GM21515 (cell line): ENCODE results near the gene GINS1.

Source experiments
- ATAC-seq: cut with Tn5 transposase; IDR thresholded peaks from one replicate; pipeline ENCODE4 v1.9.1; 2021; ENCODE audit not compliant: unreplicated experiment

Gene GINS1

DNA sequence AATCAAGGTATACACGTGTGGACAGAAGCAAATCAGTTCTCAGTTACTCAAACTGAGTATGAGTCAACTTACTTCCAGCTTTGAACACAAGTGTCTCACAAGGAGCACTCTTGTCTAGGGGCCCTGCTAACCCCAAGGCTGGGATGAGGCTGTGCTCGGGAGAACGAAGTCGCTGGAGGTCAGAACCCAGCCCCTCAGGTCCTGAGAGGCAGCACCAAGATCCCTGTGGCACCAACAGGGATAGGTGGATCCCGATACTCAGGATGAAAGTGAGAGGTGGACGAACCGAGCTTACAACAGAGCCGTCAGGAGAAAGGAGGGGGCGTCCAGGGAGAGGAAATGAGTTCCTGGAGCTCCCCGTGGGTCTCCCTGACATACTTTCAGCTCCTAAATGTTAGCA lies 85.7 kb downstream of the GINS1 start:
- ATAC-seq, result no peak

GRCh38 chr20:25493748-25494505 lies 86.5 kb downstream of the GINS1 start:
- no peak for ATAC-seq

DNA sequence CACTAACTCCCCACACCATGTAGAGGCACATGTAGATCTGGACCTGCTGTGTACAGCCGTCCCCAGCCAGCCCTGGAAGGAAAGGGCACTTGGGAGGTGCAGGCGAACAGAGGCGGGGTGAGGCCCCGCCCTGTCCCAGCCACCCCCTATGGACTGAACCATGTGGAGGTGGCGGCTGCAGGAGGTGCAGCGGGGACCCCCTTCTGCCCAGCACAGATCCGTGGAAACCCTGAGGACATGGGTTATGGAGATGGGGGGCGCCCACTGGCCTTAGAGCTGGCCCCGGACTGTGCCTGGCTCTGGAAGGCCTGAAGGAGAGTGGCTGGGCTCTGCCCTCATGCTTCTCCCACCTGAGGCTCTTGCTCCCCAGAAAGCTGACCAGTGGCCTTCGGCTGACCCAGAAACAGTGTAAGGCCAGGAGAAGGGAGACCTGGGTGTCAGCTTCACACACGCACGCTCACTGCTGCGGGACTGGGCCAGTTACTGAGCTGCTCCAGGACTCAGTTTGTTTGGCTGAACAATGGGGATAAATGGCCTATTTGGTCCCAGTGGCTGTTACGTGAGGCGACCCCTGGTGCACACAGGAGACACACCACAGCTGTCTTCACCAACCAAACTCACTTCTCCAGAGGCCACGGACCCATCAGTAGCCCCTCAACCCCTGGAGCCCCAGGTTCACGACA lies 87.2 kb downstream of the GINS1 start:
- no peak for ATAC-seq

DNA sequence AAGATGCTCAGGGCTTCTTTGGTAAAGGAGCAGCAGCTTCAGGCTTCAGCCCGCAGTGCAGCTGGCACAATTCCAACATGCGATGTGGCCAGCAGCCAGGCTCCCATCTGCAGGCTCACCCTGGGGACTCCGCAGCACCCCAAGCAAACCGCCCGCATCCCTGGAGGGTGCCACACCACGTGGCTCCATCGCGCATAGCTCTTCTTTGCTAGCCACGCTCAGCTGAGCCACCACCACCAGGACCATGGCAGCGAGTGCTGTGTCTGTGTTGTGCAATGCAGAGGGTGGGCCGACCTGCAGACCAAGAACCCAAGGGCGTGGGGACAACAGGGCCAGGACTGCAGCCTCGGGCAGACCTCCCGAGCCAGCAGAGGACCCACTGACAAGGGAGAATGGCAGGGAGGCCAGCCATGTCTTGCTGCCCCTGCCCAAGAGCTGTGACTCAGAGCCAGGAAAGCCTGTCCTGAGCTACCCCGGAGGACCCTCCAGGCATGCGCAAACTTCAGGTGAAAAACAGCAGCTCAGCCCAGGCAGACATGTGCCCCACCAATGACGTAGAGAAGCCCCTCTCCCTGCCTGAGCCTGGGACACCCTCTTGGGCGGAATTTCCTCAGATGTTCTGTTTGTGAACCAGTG lies 87.8 kb downstream of the GINS1 start:
- ATAC-seq, result no peak

- ATAC-seq, result no peak
Measured at GRCh38 chr20:25496165-25496967, 88.9 kb downstream of the GINS1 start.

DNA sequence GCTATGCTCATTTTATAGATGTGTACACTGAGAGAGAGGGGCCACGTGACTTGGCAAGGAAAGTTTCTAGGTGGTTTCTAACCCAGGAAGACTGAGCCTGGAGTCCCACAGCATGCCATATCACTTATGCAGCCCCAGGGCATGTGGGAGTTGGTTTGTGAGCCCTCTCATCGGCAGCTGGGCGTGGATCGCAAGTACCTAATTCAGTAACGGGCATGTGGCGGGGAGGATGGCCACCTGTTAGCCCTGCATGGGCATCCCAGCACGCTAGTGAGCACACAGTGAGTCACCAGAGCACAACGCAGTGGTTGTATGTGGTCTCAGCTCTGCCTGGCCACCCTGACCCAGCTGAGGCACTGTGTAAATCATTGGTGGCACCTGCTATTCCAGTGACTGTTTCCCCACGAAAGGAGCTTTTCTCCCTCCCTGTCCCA lies 89.5 kb downstream of the GINS1 start:
- no peak for ATAC-seq

DNA sequence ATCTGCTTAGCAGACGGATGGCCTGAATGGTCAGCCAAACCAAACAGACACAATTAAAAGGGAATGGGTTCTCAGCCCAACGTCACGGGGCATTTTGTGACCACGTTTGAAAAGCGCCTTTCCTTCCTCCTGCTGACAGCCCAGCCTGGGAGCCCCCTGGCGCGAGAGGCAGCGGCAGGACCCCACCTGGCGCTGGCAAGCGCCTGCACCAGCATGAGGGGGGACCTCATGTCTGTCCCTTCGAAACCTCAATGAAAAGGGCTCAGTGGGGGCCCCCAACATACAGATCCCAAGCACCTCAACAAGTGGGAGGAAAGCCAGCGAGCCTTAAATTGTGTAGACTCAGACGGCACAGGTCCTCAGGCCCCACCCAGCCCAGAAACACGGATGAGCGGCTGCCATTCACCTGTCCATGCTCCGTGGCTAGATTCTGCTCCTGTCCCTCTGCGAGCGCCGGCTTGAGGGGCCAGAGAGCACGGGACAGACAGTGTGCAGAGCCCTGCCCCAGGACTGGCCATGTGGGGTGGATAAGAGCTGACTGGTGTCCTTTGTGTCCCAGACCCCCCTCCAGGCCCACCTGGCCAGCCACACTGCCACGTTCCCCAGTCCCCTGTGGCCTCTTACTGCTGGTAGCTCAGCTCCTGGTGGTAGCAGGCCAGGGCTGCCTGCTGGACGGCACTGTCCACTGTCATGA lies 90.3 kb downstream of the GINS1 start:
- ATAC-seq, result no peak
